Stimulated activated CD8-positive, alpha-beta memory T cell treated with anti-CD3 and anti-CD28 coated beads, Interleukin-7, amount 100 ng/mL, for 1 hour (primary cell): Measurements from ENCODE around the gene RESF1.
A peak's percentile ranks its signal among the peaks of the same experiment; 100 is the strongest.

ENCODE experiments used
- DNase-seq, 2 donors: peaks; one replicate each; pipeline ENCODE4 v3.0.0-alpha.2; 2020; ENCODE audit warnings: low read depth in 2 of 2

RESF1 gene

DNA sequence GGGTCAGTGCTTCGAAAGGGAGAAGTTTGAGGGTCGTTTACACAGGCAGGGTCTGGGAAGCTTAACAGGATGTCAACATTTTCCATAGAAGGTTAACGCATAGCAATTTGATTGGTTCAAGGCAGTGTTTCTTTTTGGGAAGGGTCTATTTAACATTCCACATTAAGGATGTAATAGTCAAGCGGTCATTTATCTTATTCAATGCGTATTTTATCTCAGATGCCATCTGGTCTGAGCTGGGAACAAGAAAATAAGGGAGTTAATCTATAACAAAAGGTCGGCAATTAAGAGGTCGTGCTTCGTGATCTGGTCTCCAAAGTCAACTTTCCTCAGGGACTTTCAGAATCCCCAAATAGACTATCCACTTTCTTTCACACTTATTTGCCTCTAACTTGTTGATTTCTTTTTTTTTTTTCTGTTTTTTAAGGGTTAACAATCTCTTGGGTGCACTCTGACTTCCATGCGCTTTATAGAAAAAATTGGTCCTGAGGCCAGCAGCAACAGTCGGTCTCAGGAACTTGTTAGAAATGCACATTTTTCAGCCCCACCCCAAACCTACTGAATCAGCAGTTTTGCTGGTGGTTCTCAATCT is 550 bp upstream of the RESF1 start:
- DNase-seq, result no peak

DNA sequence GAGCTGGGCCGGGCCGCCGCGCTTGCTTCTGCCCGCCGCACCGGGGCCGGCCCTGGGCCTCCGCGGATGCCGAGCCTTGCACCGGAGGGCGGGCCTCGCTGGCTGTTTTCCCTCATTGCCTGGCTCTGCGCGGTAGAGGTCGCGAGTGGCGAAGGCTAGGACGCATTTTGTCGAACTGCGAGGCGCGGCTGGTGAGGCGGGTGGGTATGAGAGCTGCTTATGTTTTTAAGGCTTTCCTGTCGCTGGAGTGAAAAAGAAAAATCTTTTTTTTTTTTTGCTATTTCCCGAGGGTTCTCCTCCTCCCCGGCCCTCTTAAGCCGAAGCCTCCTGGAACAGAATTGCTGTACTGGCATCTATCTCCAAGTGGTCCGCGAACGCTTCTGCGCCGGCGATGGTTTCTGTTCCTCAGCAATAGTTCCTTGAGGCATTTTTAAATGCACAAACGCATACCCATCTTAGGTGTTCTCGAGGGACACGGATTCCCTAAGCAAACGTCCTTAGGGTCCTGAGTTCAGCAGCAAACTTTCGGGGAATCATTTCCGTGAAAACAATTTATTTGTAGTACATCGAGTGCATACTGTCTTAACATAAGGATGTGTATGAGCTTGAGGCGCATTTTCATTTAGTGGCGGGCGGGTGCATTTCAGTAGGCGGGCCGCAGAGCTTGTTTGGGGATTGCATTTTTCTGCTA is 631 bp downstream of the RESF1 start:
- peak; percentile 19 to 36 for DNase-seq

- no peak for DNase-seq
These were observed 1.9 kb downstream of the RESF1 start for GRCh38 chr12:31961137-31961536.

GRCh38 chr12:31962076-31962475 is 2.9 kb downstream of the RESF1 start:
- DNase-seq, result no peak

DNA sequence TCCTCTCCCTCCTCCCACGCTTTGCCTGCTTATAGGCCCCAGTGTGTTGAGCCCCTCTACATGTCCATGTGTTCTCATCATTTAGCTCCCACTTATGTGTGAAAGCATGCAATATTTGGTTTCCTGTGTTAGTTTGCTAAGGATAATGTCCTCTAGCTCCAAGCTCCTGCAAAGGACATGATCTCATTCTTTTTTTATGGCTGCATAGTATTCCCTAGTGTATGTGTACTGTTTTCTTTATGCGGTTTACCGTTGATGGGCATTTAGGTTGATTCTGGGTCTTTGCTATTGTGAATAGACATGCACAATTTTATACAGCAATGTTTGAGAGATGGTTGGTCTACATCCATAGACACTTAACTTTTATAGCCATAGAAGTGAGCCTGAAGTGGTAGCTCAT is 5.1 kb downstream of the RESF1 start:
- DNase-seq, result no peak

GRCh38 chr12:31965090-31965489 is 5.9 kb downstream of the RESF1 start:
- DNase-seq, result no peak

DNA sequence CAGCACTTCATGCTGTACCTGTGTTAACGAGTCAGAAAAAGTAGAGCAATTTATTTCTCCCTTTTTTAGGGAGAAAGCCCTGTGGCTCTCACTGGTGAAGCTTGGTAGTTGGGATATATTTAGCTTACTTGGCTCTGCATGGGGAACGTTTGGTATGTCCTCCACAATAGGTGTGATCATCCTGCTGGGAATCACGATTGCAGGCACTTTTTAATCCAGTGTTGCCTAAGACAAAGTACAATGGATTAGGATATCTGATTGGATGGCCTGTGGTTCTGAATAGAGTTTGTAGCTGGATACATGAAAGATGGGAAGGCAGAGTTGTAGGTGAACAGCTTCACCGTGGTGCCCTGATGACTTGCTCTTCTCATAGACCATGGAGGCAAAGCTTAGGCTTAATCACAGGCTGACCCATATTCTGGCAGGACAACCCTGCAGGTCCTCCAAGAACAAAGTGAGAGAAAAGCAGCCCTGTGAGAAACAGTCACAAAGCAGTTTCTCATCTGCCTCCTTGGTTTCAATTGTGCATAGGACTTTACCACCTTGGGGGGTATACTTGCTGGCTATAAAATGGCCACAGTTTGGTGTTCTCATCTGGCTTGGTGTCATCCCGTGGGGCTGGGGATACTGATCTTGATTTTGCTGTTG is 7.5 kb downstream of the RESF1 start:
- no peak for DNase-seq

GRCh38 chr12:31967539-31967938 is 8.3 kb downstream of the RESF1 start:
- no peak for DNase-seq

DNA sequence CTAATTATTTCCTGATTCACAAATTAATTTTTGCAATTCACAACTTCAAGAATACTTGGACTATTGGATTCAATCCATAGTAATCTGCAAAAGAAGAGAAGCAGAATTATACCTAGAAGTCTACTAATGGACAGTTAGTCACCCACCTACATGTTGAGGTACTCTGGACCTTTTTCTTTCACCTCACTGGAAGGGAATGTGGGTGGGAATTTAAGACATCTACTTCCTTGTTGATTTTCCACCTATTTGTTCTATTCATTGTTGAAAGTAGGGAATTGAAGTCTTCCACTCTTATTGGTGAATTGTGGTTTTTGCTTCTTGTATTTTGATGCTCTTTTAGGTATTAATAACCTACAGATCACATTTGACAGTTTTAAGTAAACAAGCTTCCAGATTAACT is 11.0 kb downstream of the RESF1 start:
- DNase-seq, result no peak

- DNase-seq, result no peak
These were observed 14.6 kb downstream of the RESF1 start for GRCh38 chr12:31973818-31974217.

GRCh38 chr12:31974673-31975072 is 15.5 kb downstream of the RESF1 start:
- DNase-seq, result no peak

GRCh38 chr12:31984806-31985591 is 25.8 kb downstream of the RESF1 start:
- DNase-seq, result no peak

- no peak for DNase-seq
These were observed 26.6 kb downstream of the RESF1 start for GRCh38 chr12:31985832-31986231.

- DNase-seq, result no peak
These were observed 30.6 kb downstream of the RESF1 start for GRCh38 chr12:31989571-31990362.

- no peak for DNase-seq
These were observed 31.9 kb downstream of the RESF1 start for GRCh38 chr12:31991146-31991545.

DNA sequence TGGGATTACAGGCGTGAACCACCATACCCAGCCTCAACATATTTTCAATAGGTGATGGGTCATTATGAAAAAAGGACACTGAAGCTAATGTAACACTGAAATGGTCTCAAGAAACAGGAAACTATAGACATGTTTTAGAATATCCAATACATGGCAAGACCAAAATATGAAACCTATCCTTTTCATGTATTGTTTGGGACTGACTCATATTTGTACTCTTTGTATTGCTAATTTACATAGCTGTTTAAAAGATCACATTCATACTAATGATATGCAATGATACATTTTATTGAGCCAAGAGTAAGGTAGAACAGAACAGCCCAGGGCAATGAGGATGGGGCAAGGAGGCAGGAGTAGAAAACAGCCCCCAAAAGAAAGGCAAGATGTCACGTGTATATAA is 32.6 kb downstream of the RESF1 start:
- no peak for DNase-seq

- DNase-seq, result no peak
These were observed 40.5 kb downstream of the RESF1 start for GRCh38 chr12:31999692-32000091.

- no peak for DNase-seq
These were observed 41.3 kb downstream of the RESF1 start for GRCh38 chr12:32000373-32001005.

DNA sequence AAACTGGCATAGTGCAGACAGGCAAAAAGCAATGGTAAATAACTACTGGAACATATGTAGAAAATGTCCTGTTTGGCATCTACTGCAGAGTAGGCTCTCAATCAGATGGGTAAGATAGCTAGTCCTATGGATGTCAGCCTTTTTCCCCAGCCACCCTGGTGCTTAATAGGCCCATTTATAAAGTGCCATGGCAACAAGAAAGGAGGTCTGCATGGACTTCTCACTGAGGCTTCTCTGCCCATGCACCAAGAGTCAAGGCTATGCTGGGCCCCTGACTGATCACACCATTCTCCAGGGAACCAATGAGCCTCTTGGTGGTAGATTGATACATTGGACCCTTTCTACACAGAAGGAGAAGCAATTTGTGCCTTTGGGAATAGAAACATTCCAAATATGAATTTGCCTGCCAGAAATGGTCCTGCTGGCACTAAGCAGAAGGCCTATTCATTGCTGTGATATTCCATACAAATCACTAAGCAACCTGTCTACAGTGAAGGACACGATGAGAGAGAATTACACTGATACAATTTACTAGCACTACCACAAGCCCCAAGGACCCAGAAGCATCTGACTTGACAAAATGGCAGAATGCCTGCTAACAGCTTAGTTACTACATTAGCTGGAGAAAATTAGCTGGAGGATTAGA is 43.8 kb downstream of the RESF1 start:
- DNase-seq, result no peak

- DNase-seq, result no peak
These were observed 44.4 kb downstream of the RESF1 start for GRCh38 chr12:32003654-32004053.
